GM12873 (cell line): Measurements from ENCODE around the gene MLLT3.

Experiments
- CTCF ChIP-seq: IDR thresholded peaks from 2 replicates; pipeline ENCODE4 v1.5.1; 2012; ENCODE audit warnings: low read depth, mild to moderate bottlenecking, moderate library complexity, low read length, control low read depth; ENCODE audit not compliant: insufficient read depth; ENCODE audit errors: missing control alignments

The MLLT3 gene

DNA sequence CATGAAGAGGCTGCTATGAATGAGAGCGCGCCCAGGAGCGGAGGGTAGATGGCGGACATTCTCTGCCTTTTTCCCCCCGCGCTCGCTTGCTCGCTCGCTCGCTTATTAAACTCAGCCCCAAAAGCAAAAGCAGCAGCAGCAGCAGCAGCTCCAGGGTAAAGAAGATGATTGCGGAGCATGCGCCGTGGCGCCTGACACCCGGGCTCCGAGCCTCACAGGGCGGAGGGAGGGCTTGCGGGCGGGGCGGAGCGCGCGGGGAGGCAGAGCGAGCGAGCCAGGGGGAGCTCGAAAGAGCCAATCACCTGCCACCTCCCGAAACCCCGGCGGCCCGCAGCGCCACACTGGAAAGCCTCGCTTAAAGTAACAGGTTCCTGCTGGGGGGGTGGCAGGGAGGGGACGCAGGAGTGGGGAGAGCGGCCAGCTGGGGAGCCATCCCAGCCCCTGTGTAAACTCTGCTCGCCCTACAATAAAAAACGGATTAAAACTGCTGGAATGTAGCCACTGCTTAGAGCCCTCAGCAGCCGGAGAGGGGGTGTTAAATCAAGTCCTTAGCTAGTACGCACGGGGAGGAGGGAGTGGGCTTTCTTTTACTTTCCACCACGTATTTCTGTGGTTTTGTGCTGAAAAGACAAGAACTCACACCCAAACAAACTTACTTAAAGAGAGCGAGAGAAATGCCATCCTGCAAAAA is at the start of gene MLLT3:
TSS of gene MLLT3 (minus strand) at position 170 of the 691 bp plus-strand sequence.
- TF ChIP-seq CTCF, result no peak

DNA sequence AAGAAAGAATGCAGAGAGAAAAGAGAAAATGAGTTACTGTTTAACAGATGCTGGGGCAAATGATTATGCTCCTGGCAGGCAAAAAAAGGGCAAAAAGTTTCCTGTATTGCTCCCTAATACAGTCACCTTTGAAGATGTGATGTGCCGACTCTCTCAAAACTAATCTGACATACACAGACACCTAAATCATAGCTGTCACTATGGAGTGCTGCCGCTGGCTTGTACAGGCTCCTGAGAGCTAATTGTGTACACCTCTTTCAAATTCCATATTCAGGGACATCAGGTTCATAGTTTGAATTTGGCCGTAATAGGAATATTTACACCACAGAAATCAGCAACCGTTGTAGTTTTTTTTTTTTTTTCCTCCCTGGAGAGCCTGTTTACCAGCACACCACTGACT is 49.3 kb upstream of the MLLT3 start:
- no peak for TF ChIP-seq CTCF

GRCh38 chr9:20670395-20670794 is 48.1 kb upstream of the MLLT3 start:
- no peak for TF ChIP-seq CTCF

DNA sequence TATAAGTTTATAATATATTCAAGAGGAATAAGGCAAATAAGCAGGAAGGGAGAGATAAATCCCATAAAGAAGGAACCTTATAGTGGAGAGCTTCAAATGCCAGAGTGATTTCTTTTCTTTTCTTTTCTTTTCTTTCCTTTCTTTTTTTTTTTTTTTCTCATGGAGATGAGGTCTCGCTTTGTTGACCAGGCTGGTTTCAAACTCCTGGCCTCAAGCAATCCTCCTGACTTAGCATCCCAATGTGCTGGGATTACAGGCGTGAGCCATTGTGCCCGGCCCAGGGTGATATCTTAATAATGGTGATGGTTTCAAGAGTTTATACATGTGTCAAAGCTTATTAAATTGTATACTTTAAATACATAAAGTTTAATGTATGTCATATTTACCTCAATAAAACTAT is 42.2 kb upstream of the MLLT3 start:
- no peak for TF ChIP-seq CTCF

- no peak for TF ChIP-seq CTCF
Observed at GRCh38 chr9:20663133-20663532, 40.8 kb upstream of the MLLT3 start.

- TF ChIP-seq CTCF, result no peak
Observed at GRCh38 chr9:20662156-20662555, 39.9 kb upstream of the MLLT3 start.

DNA sequence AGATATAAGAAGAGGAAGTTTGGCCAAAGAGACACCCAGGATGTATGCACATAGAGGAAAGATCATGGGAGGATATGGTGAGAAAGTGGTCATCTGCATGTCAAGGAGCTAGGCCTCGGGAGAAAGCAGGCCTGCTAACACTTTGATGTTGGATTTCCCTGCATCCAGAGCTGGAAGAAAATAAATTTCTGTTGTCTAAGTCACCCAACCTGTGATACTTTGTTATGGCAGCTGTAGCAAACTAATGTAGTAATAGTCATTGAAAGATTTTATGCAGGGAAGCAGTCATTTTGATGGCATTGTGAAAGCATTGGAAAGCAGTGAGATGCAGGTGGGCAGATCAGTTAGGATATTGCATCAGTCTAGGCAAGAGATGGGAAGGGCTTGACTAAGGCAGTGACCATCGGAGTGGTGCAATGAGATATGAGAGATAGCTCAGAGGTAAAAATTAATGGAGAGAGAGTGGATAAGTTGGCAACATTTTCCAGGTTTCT is 37.2 kb upstream of the MLLT3 start:
- TF ChIP-seq CTCF, result no peak
